Right cardiac atrium (tissue), 5 donors: ENCODE data around the gene CSNK2A1. TPM values are rescaled to one million over a fixed set of nuclear protein-coding genes. Genes with fewer than 3 reads are reported as not detected.
"Not testable (repeated sequence)": the region's sequence is repeated elsewhere in the genome, so short reads cannot be mapped to it uniquely, and the experiment has no call there.

Source experiments
- ATAC-seq, 2 donors: fragments of 200-7000 bp; cut with Tn5 transposase; one replicate each; pipeline versions ENCODE4 v1.8.0 to v1.9.1; 2020; ENCODE audit warnings: moderate library complexity in 2 of 2, mild to moderate bottlenecking in 1 of 2
- DNase-seq, 3 donors: peaks; one replicate each; pipeline ENCODE4 v3.0.0-alpha.2; 2020
- H3K27ac ChIP-seq: one replicate; pipeline ENCODE4 v1.5.1; 2013; ENCODE audit warnings: mild to moderate bottlenecking, low read length, control low read depth, moderate library complexity
- H3K27me3 ChIP-seq: one replicate; pipeline ENCODE4 v1.6.1; 2013; ENCODE audit not compliant: control insufficient read depth, insufficient read depth
- H3K4me1 ChIP-seq: one replicate; pipeline ENCODE4 v1.6.1; 2013; ENCODE audit warnings: low read length; ENCODE audit not compliant: control insufficient read depth, insufficient read depth
- H3K4me3 ChIP-seq: one replicate; pipeline ENCODE4 v1.5.1; 2013; ENCODE audit warnings: low read length, control low read depth
- H3K9me3 ChIP-seq: one replicate; pipeline ENCODE4 v1.6.1; 2013; ENCODE audit warnings: low read length; ENCODE audit not compliant: control insufficient read depth
- WGBS: extraction: QIAGEN DNeasy Blood & Tissue Kit; methylation state at CpG from one replicate; pipeline ENCODE4 v1.1.7; 2013; 5-methylcytosine and 5-hydroxymethylcytosine counted together
- intact Hi-C, 4 donors: fragments of 100-400 bp; cut with DNase I; formaldehyde crosslinking; loops; one replicate each; pipeline versions ENCODE4 v1.11.0 to v1.14.0; 2022 to 2023
- polyA plus RNA-seq: library from polyadenylated mRNA; stranded (reverse); fragments of 200-250 nt; gene quantifications from one replicate; pipeline ENCODE4 v1.2.3, GENCODE V29; 2013
- total RNA-seq, 4 donors: library from RNA; stranded (reverse); fragmentation: NEBNext Ultra II Directional; extraction: Animal tissue kit (Norgen Biotek cat#: 25700); gene quantifications; one replicate each; pipeline ENCODE4 v1.2.1, GENCODE V29; 2021
- donor health status: healthy with polysubstance abuse.
- donor health status: DM: no; HTN: yes; CAD: no.
- donor health status: DM: no; HTN: no; CAD: no.
- donor health status: DM: no; HTN: yes; CAD: no; lungs with severe emphysema.
- donor health status: DM: yes; HTN: yes; CAD: no.

Gene CSNK2A1
- total and polyA plus RNA-seq, 5 donors: 36.8 to 118 (median 108) TPM

DNA sequence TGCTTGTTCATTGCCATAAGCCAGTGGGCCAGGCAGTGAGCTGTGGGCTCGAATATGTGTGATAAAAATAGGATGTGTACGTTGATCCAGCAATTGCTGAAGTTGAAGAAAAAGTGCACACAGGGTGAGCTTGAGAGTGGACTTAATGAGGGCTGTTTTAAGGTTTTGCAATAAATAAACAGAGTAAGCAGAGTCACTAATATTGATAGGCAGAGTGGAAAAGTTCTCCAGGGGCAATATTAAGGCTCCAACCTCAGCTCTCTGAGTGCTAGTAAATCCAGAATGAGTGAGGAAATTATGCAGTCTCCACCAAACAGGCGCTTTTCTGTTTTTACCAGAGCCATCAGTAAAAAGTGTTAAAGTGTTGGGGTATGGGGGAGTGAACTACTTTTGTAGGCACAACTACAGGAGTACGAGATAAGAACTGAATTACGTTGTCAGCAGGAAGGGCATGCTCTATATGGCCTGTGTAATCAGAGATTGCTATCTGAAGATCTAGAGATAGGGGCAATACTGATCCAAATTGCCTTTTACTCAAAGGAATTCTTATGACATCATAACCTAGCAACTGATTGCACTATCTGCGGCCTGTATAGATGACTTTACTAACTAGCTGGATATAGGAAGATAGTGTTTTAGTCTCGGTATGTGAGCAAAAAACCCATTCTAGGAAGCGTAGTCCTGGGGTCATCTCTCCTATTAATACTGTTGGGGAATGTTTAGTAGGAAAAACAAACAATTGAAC lies 73.7 kb downstream of the CSNK2A1 start:
- intact Hi-C loops: no loop called here
- H3K4me3 ChIP-seq: no peak overlapping the region

DNA sequence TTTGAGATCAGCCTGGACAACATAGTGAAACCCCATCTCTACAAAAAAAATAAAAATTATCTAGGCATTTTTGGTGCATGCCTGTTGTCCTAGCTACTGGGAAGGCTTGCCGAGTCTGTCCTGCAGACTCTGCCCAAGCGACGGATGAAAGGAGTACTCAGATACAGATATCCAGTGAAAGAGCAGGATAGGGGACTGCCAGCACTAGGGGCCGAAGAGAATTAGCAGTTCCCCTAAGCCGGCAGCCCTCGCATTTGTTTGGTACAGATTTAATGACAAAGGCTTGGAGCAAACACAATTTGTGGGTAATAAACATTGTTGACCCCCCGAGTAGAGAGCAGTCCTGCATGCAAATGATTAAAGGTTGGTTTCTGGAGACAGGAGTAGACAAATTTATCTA lies 75.8 kb downstream of the CSNK2A1 start:
- Histone ChIP-seq H3K9me3 (no peaks in the 10 kb centered on the region), H3K27ac (no peak overlapping the region), H3K27me3 (no peaks in the 10 kb centered on the region), H3K4me1 (no peaks in the 10 kb centered on the region), H3K4me3 (no peak overlapping the region)
- ATAC-seq: no peak
- 87% methylated on average over 7 of the region's 7 CpGs for whole genome bisulfite sequencing
- no peak for DNase-seq
- intact Hi-C loops: no loop called here

More for the DNA sequence above, 73.7 kb downstream of the CSNK2A1 start:
- ATAC-seq: no peak
- no peaks in the 10 kb centered on the region for H3K9me3 ChIP-seq
- no peak for DNase-seq
- no peaks in the 10 kb centered on the region for H3K4me1 ChIP-seq
- WGBS: 76% methylated on average over 8 of the region's 8 CpGs
- H3K27me3 ChIP-seq: no peaks in the 10 kb centered on the region
- no peak overlapping the region for H3K27ac ChIP-seq

DNA sequence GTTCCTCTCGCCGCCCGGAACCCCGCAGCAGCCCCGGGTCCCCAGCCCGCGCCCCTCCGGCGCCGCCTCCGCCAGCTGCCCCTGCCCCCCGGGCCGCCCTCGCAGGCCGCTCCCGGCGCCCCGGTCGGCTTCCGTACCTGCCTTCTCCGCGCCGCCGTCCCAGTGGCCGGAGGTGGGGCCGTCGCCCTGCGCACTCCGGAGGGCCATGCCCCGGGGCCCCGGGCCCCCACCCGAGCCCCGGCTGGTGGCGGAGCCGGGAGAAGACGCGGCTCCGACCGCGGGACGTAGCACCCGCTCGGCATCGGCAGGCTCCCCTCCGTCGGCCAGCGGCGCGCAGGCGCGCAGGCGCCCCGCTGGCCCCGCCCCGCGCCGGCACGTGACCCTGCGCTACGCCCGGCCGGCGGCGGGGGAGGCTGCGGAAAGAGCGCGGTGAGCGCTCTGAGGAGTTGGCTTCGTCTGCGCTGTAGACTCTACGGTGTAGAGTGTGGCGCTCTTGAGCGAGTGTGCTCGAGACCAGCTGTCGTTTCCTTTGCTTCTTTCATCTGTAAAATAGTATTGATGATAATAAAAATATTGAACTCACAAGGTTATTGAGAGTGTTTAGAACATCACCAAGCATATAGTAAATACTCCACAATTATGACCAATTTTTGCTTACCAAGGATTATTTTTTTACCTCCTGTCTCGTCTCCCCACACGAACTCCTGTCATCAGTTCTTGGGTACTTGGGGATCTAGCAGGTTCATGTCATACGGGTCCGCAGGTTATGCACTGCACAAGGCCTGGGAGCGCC lies 81.2 kb downstream of the CSNK2A1 start, which contains the start of gene TBC1D20:
Gene TBC1D20, minus strand, starts transcription at position 335 of the 793 bp plus-strand sequence. Its CDS starts 128 bp downstream, at position 207.
- DNase-seq (peak; percentile 88 to 94 (median 94)), ATAC-seq (peak; percentile 98)
- H3K27ac ChIP-seq: peak within 1 kb of the TSS; percentile 92
- H3K9me3 ChIP-seq: no peaks in the 10 kb centered on the region
- intact Hi-C loops: no loop called here
- peaks cover 5% of the 10 kb centered on the region for H3K4me1 ChIP-seq
- H3K27me3 ChIP-seq: no peaks in the 10 kb centered on the region
- peak within 1 kb of the TSS; percentile 97 for H3K4me3 ChIP-seq
- under 1% methylated on average over 80 of the region's 80 CpGs for WGBS

DNA sequence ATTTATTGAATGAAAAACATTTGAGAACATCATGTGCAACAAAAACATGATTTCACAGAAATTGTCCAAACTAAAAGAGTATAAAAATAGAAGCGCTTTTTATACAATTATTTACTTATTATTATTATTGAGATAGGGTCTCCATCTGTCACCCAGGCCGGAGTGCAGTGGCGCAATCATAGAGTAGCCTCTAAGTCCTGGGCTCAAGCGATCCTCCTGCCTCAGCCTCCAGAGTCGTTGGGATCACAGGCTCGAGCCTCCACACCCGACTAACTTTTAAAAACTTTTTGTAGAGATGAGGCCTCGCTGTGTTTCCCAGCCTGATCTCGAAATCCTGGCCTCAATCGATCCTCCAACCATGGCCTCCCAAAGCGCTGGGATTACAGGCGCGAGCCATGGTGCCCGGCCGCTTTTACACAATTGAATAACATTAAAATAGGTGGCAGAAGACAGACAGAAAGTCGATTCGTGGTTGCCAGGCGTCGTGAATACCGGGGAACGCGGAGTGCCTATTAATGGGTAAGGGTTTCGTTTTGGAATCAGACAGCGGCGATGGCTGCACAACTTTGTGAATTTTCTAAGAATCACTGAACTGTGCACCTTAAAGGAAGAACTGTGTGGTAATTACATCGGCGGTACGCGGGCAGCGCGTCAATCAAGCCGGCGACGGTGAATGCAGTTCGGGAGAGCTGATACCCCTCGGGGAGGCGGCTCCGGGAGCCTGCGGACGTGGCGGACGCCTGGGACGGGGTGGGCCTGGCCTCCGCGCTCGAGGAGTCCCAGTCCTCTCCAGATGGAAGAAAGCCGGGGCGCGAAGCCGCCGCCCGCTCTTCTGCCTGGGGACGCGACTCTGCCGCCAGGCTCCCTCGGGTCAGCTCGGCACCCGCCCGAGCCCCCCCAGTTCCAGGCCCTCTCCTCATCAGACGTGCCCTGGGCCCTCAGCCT lies 82.1 kb downstream of the CSNK2A1 start:
- H3K27ac ChIP-seq: peak overlapping the region; percentile 92
- intact Hi-C loops: no loop called here
- peak overlapping the region; percentile 97 for H3K4me3 ChIP-seq
- ATAC-seq (peak; percentile 73 to 80), DNase-seq (peak; percentile 73 to 85 (median 85))
- WGBS: 9% methylated on average over 60 of the region's 60 CpGs
- no peaks in the 10 kb centered on the region for H3K9me3 ChIP-seq
- no peaks in the 10 kb centered on the region for H3K27me3 ChIP-seq
- H3K4me1 ChIP-seq: peaks cover 5% of the 10 kb centered on the region

DNA sequence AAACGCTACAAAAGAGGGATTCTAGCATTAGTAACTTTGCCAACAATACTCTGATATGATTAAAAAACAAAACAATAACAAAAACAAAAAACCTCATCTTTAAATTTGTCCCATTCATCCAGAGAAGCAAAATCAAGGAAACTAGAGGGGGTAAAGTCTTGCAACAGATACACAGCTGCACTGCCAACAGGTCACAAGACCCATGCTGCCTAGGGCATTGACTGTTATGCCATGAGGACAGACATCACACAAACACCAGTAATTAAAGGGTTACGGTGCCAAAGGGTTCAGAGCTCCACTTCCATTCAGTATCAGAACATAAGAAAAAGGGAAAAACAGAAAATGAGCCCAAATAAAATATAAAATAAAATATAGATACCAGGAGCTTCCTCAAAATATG lies 82.9 kb downstream of the CSNK2A1 start:
- peaks cover 5% of the 10 kb centered on the region for H3K4me1 ChIP-seq
- no peak for DNase-seq
- intact Hi-C loops: no loop called here
- H3K27me3 ChIP-seq: no peaks in the 10 kb centered on the region
- H3K4me3 ChIP-seq: peak overlapping the region; percentile 97
- WGBS: 38% methylated on average over 2 of the region's 2 CpGs
- H3K9me3 ChIP-seq: no peaks in the 10 kb centered on the region
- ATAC-seq: no peak
- no peak overlapping the region for H3K27ac ChIP-seq

DNA sequence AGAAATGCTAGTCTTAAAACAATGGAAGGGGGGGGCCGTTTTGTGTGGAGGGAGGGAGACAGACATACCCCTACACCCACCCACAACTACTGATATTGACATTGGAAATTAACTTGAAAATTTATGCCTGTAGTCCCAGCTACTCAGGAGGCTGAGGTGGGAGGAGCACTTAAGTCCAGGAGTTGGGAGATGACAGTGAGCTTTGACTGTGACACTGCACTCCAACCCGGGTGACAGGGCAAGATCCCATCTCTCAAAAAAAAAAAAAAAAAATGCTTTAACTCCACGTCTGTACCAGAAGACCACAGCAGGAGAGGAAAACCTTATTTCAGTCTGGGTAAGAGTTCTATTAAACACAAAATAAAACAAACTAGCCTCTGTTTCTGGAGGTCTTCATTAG lies 83.4 kb downstream of the CSNK2A1 start:
- DNase-seq (no peak), ATAC-seq (no peak)
- Histone ChIP-seq H3K9me3 (no peaks in the 10 kb centered on the region), H3K27me3 (no peaks in the 10 kb centered on the region), H3K4me3 (no peak overlapping the region), H3K4me1 (peaks cover 5% of the 10 kb centered on the region), H3K27ac (no peak overlapping the region)
- intact Hi-C loops: no loop called here
- 25% methylated on average over 3 of the region's 3 CpGs for whole genome bisulfite sequencing

DNA sequence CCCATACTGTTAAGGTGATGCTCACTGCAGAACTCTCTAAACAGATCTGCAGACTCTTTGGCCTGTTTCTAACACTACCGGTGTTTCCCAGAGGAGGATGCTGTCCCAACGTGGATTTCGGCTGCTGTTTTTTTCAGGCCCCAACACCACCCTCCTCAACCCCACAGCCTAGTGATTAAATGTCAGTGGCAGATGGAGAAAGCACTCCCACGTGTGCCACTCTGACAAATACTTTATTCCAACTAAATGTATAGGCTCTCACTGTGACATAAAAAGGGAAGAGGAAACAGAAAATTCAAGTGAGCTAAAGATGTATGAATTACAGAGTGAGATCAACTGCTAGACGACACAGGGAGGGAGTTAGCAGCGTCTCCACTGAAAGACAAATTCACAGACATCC lies 84.8 kb downstream of the CSNK2A1 start:
- no peaks in the 10 kb centered on the region for H3K9me3 ChIP-seq
- peak overlapping the region; percentile 16 for H3K4me3 ChIP-seq
- no peaks in the 10 kb centered on the region for H3K27me3 ChIP-seq
- ATAC-seq (no peak), DNase-seq (no peak)
- WGBS: 30% methylated on average over 6 of the region's 6 CpGs
- H3K27ac ChIP-seq: peak overlapping the region; percentile 48
- intact Hi-C loops: no loop called here
- peaks cover 5% of the 10 kb centered on the region for H3K4me1 ChIP-seq

DNA sequence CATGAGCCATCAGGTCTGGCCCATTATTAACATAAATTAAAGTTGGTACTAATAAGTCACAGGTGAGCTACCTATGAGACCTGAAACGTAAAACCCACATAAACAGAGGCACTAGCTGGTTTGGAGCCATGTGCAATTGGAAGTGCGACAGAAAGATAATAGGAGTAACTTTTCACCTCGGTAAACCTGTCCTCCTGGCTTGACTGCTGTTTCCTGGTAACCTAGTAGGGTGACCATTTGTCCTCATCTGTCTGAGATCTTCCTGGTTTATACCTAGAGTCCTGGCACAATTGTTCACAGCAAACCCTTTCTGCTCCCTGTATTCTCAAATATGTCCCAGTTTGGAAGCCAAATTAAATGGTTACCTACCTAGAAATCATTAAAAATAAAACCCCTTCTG lies 88.6 kb downstream of the CSNK2A1 start:
- DNase-seq (no peak), ATAC-seq (no peak)
- WGBS: 77% methylated on average over 3 of the region's 3 CpGs
- Histone ChIP-seq H3K27me3 (no peaks in the 10 kb centered on the region), H3K4me3 (no peak overlapping the region), H3K9me3 (no peaks in the 10 kb centered on the region), H3K4me1 (peaks cover 3% of the 10 kb centered on the region), H3K27ac (no peak overlapping the region)
- intact Hi-C loops: no loop called here

DNA sequence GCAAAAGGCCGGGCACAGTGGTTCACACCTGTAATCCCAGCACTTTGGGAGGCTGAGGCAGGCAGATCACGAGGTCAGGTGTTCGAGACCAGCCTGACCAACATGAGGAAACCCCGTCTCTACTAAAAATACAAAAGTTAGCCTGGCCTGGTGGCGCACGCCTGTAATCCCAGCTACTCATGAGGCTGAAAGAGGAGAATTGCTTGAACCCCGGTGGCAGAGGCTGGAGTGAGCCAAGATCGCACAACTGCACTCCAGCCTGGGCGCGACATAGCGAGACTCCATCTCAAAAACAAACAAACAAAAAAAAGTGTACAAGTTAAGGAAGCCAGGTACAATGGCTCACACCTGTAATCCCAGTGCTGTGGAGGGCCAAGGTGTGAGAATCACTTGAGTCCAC lies 91.6 kb downstream of the CSNK2A1 start:
- ATAC-seq, H3K4me3 ChIP-seq, H3K9me3 ChIP-seq, DNase-seq, H3K27me3 ChIP-seq, intact Hi-C loops, H3K4me1 ChIP-seq, H3K27ac ChIP-seq: not testable (repeated sequence)
- WGBS: 89% methylated on average over 11 of the region's 11 CpGs

DNA sequence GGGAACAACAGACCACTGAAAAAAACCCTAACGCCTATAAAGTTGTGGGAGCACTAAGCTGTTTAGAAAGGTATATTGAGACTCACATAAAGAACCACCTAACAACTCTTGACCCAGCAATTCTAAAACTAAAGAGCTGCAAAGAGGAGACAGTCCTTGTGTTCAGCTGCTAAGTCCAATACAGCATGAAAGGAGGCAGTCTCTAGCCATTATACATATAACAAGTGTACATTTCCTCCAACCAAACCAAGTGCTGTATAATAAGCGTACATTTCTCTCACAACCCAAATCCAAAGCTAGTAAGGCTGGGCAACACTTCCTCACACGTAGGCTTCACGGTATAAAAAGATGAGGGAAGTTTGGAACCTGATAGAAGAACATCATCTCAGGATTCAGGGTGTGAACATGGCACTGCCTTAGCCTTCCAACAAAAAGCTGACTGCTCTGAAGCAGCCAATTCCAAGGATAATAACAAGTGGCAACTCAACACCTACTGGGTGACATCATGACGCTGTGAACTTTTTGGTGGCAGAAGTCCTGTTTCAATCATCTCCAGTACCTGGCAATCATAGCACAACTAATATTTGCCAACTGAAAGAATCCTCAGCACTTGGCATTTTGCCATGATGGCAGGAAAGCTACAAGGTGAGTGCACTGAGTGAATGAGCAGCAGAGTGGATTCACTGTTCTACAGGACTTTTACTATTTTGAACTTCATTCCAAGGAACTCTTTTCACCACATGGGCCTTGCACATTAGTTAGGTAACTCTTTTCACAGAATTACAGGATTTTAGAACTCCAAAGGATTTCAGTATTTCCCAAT lies 97.9 kb downstream of the CSNK2A1 start:
- DNase-seq (no peak), ATAC-seq (peak in 1 of 2 donors; percentile 66)
- intact Hi-C loops: no loop called here
- Histone ChIP-seq H3K27ac (peak overlapping the region; percentile 21), H3K4me1 (peaks cover 12% of the 10 kb centered on the region), H3K4me3 (no peak overlapping the region), H3K27me3 (no peaks in the 10 kb centered on the region), H3K9me3 (no peaks in the 10 kb centered on the region)
- WGBS: 60% methylated on average over 5 of the region's 5 CpGs
